HCT116 (cell line): ENCODE data around the gene PAFAH1B1. TPM values are rescaled to one million over a fixed set of nuclear protein-coding genes. Genes with fewer than 3 reads are reported as not detected.
"Not testable (repeated sequence)": the region's sequence is repeated elsewhere in the genome, so short reads cannot be mapped to it uniquely, and the experiment has no call there.

Experiments used
- ATAC-seq: fragments of 200-7000 bp; cut with Tn5 transposase; 2 replicates; pipeline ENCODE4 v1.9.1; 2020; ENCODE audit warnings: mild to moderate bottlenecking, moderate library complexity
- BruUV-seq: library from RNA; stranded (reverse); fragments of 400-500 nt; replicated peaks from 2 replicates; lab custom pipeline; 2021; lab: Mats Ljungman, UMichigan
- CTCF ChIA-PET: fragments of 300-600 bp; sonication (Branson Sonifier 250); formaldehyde crosslinking; loops from one replicate; lab custom pipeline; 2021; ENCODE audit warnings: antibody characterized with exemption; lab: Charles Lee
- POLR2A ChIA-PET: fragments of 300-600, 350-600 bp; sonication (Branson Sonifier 250); formaldehyde crosslinking; loops from one replicate; lab custom pipeline; 2021; ENCODE audit warnings: antibody characterized with exemption; lab: Charles Lee
- RAD21 ChIA-PET, 2 experiments: fragments of 300-600 bp; sonication (Branson Sonifier 250); formaldehyde crosslinking; loops; one replicate each; lab custom pipeline; 2023; ENCODE audit warnings: low total read pairs in 2 of 2; ENCODE audit not compliant: uncharacterized antibody in 2 of 2, unreplicated experiment in 2 of 2, low non-redundant PET in 1 of 2; lab: Charles Lee
- DNase-seq: peaks from one replicate; pipeline ENCODE4 v3.0.0-alpha.2; 2010; ENCODE audit warnings: low read depth, low spot score
- H2AFZ ChIP-seq: fragments of 200-600 bp; shearing (Covaris generic), sonication (generic); 2 replicates; pipeline ENCODE4 v1.6.1; 2017; ENCODE audit warnings: low read depth, mixed run types, mixed read lengths, antibody characterized with exemption, low read length; ENCODE audit not compliant: poor library complexity, severe bottlenecking
- H3K27ac ChIP-seq: 2 replicates; pipeline ENCODE4 v1.5.1; 2012; ENCODE audit warnings: low read depth, low read length
- H3K27me3 ChIP-seq: fragments of 200-600 bp; sonication (generic); 2 replicates; pipeline ENCODE4 v1.6.1; 2016; ENCODE audit warnings: mixed run types, low read length, mixed read lengths; ENCODE audit not compliant: insufficient read depth
- H3K36me3 ChIP-seq, 2 experiments: fragments of 200-500 bp in 1 of 2; fragments of 200-600 bp in 1 of 2; sonication (Bioruptor generic) in 1 of 2; sonication (generic) in 1 of 2; 2 replicates each; pipeline versions ENCODE4 v1.5.1 to v1.6.1; 2014 to 2016; ENCODE audit warnings: low read length in 2 of 2, inconsistent platforms in 1 of 2, mixed read lengths in 1 of 2, mixed run types in 1 of 2; ENCODE audit not compliant: insufficient read depth in 2 of 2, control insufficient read depth in 1 of 2
- H3K4me1 ChIP-seq, 2 experiments: fragments of 200-600 bp in 1 of 2; sonication (generic) in 1 of 2; 2 replicates each; pipeline versions ENCODE4 v1.5.1 to v1.6.1; 2012 to 2017; ENCODE audit warnings: low read length in 2 of 2, inconsistent platforms in 1 of 2, mild to moderate bottlenecking in 1 of 2, mixed read lengths in 1 of 2, mixed run types in 1 of 2, moderate library complexity in 1 of 2; ENCODE audit not compliant: insufficient read depth in 2 of 2, control insufficient read depth in 1 of 2
- H3K4me2 ChIP-seq: fragments of 200-600 bp; sonication (generic); 2 replicates; pipeline ENCODE4 v1.6.1; 2017; ENCODE audit warnings: mixed run types, low read length, mixed read lengths
- H3K4me3 ChIP-seq, 2 experiments: fragments of 200-600 bp in 1 of 2; sonication (generic) in 1 of 2; replicated peaks in 1 of 2; 2 replicates each; pipeline ENCODE4 v1.5.1; 2011 to 2016; ENCODE audit warnings: low read length in 2 of 2, control low read depth in 1 of 2, low read depth in 1 of 2, mild to moderate bottlenecking in 1 of 2, mixed read lengths in 1 of 2, mixed run types in 1 of 2
- H3K79me2 ChIP-seq: fragments of 200-600 bp; sonication (generic); 2 replicates; pipeline ENCODE4 v1.6.1; 2017; ENCODE audit warnings: mild to moderate bottlenecking, mixed run types, low read length, moderate library complexity, mixed read lengths; ENCODE audit not compliant: insufficient read depth
- H3K9ac ChIP-seq: fragments of 200-600 bp; sonication (generic); 2 replicates; pipeline ENCODE4 v1.6.1; 2016; ENCODE audit warnings: low read length, mixed read lengths
- H3K9me2 ChIP-seq: fragments of 200-600 bp; sonication (generic), shearing (Covaris generic); 2 replicates; pipeline ENCODE4 v1.6.1; 2017; ENCODE audit warnings: mixed run types, mild to moderate bottlenecking, moderate library complexity; ENCODE audit not compliant: insufficient read depth
- H3K9me3 ChIP-seq, 2 experiments: fragments of 200-500 bp in 1 of 2; fragments of 200-600 bp in 1 of 2; sonication (Bioruptor generic) in 1 of 2; sonication (generic) in 1 of 2; 2 replicates each; pipeline ENCODE4 v1.6.1; 2014 to 2017; ENCODE audit warnings: low read length in 2 of 2, mixed read lengths in 2 of 2, inconsistent platforms in 1 of 2, low read depth in 1 of 2, mild to moderate bottlenecking in 1 of 2, mixed run types in 1 of 2, moderate library complexity in 1 of 2; ENCODE audit not compliant: control insufficient read depth in 1 of 2, insufficient read depth in 1 of 2
- H4K20me1 ChIP-seq: fragments of 200-600 bp; sonication (generic), shearing (Covaris generic); 2 replicates; pipeline ENCODE4 v1.6.1; 2017; ENCODE audit warnings: mixed run types, mild to moderate bottlenecking, moderate library complexity; ENCODE audit not compliant: insufficient read depth
- ATF3 ChIP-seq: IDR thresholded peaks from 2 replicates; pipeline ENCODE4 v1.6.1; 2012
- CBX3 ChIP-seq: IDR thresholded peaks from 2 replicates; pipeline ENCODE4 v1.6.1; 2012; ENCODE audit warnings: low read depth
- CEBPB ChIP-seq: IDR thresholded peaks from 2 replicates; pipeline ENCODE4 v1.6.1; 2012; ENCODE audit warnings: low read depth
- EGR1 ChIP-seq: IDR thresholded peaks from 2 replicates; pipeline ENCODE4 v1.6.1; 2012; ENCODE audit warnings: low read depth
- ELF1 ChIP-seq: IDR thresholded peaks from 2 replicates; pipeline ENCODE4 v1.6.1; 2012; ENCODE audit warnings: low read depth, borderline replicate concordance
- EZH2phosphoT487 ChIP-seq: fragments of 200-600 bp; IDR thresholded peaks from 2 replicates; pipeline ENCODE4 v1.6.1; 2018; ENCODE audit warnings: antibody characterized with exemption, borderline replicate concordance
- JUND ChIP-seq: IDR thresholded peaks from 2 replicates; pipeline ENCODE4 v1.6.1; 2012
- MAX ChIP-seq: IDR thresholded peaks from 2 replicates; pipeline ENCODE4 v1.6.1; 2012
- POLR2A ChIP-seq: IDR thresholded peaks from 2 replicates; pipeline ENCODE4 v1.7.0; 2011; ENCODE audit warnings: borderline replicate concordance; ENCODE audit not compliant: insufficient read depth, insufficient read length; ENCODE audit errors: extremely low read depth
- POLR2AphosphoS5 ChIP-seq: IDR thresholded peaks from 2 replicates; pipeline ENCODE4 v1.6.1; 2011; ENCODE audit warnings: mild to moderate bottlenecking, low read depth, low read length, moderate library complexity
- RAD21 ChIP-seq: IDR thresholded peaks from 2 replicates; pipeline ENCODE4 v1.6.1; 2012; ENCODE audit warnings: low read depth, mild to moderate bottlenecking
- SIN3A ChIP-seq: IDR thresholded peaks from 2 replicates; pipeline ENCODE4 v1.6.1; 2012; ENCODE audit warnings: low read depth
- SP1 ChIP-seq: IDR thresholded peaks from 2 replicates; pipeline ENCODE4 v1.6.1; 2012; ENCODE audit warnings: low read depth
- SRF ChIP-seq: IDR thresholded peaks from 2 replicates; pipeline ENCODE4 v1.6.1; 2012; ENCODE audit warnings: low read depth
- TCF7L2 ChIP-seq: IDR thresholded peaks from 2 replicates; pipeline ENCODE4 v1.7.0; 2011; ENCODE audit warnings: borderline replicate concordance, inconsistent platforms; ENCODE audit not compliant: insufficient read depth, insufficient read length; ENCODE audit errors: extremely low read depth
- YY1 ChIP-seq: IDR thresholded peaks from 2 replicates; pipeline ENCODE4 v1.6.1; 2011; ENCODE audit warnings: low read length, low read depth, moderate library complexity, mild to moderate bottlenecking; ENCODE audit not compliant: insufficient replicate concordance; ENCODE audit errors: extremely low read depth
- ZFX ChIP-seq: fragments of 450-650 bp; IDR thresholded peaks from 2 replicates; pipeline ENCODE4 v1.6.1; 2017
- intact Hi-C: fragments of 100-400 bp; cut with micrococcal nuclease; formaldehyde crosslinking; loops from 2 replicates; pipeline ENCODE4 v1.10.0; 2022
- total RNA-seq: library from RNA; stranded (reverse); gene quantifications from one replicate; pipeline ENCODE4 v1.2.1, GENCODE V29; 2021; ENCODE audit not compliant: unreplicated experiment
- TF ChIP-seq, protein P1 (sequence below): IDR thresholded peaks from 2 replicates; pipeline ENCODE4 v1.6.1; 2012; ENCODE audit warnings: low read depth

The PAFAH1B1 gene
- total RNA-seq, 1 experiment from 2014 or later, result 113 TPM

GRCh38 chr17:2699216-2699805 lies 105.9 kb downstream of the PAFAH1B1 start:
- H3K27me3 ChIP-seq, H3K4me3 ChIP-seq, H3K27ac ChIP-seq, POLR2A ChIA-PET, RAD21 ChIA-PET, DNase-seq, intact Hi-C loops, BruUV-seq, H3K4me2 ChIP-seq, H3K9me3 ChIP-seq, H3K9ac ChIP-seq, H4K20me1 ChIP-seq, H3K4me1 ChIP-seq, H3K9me2 ChIP-seq, ATAC-seq, CTCF ChIA-PET, H2AFZ ChIP-seq: not testable (repeated sequence)
- H3K36me3 ChIP-seq, result peaks cover 24 to 51% of the 10 kb centered on the region in 2 experiments
- H3K79me2 ChIP-seq, result peaks cover 14% of the 10 kb centered on the region; the same call in 1 of the 2 replicates

DNA sequence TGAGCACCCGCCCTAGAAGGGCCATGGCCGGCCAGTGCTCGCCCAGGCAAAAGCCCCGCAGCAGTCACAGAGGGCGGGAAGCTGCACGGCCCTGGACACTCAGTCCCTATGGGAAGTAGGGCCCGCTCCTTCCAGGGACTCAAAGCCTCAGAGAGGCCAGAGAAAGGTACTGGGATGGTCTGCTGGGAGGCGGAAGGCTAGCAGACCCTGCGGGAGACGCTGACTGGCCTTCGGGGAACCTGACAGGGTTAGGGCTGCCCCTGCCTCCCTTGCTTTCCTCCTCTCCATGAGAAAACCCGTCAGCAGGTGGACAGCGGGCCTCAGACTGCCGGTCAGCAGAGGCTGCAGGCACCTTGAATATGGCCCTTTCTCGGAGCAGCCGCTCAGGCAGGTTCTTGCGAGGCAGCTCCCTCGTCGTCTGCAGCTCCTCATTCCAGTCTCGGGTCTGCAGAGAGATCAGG lies 106.6 kb downstream of the PAFAH1B1 start:
- Histone ChIP-seq H3K79me2 (peaks cover 22% of the 10 kb centered on the region), H3K36me3 (peaks cover 24 to 54% of the 10 kb centered on the region in 2 experiments), H3K27me3 (no peaks in the 10 kb centered on the region), H3K9me2 (no peaks in the 10 kb centered on the region), H4K20me1 (no peaks in the 10 kb centered on the region), H3K4me1 (no peaks in the 10 kb centered on the region), H3K4me2 (no peak overlapping the region), H3K9me3 (no peaks in the 10 kb centered on the region), H3K9ac (no peak overlapping the region), H3K27ac (no peak overlapping the region), H2AFZ (no peak overlapping the region), H3K4me3 (no peak overlapping the region)
- ChIA-PET RAD21 (no interaction called here), POLR2A (no interaction called here), CTCF (no interaction called here)
- intact Hi-C loops, result no loop called here
- DNase-seq, result no peak
- BruUV-seq, result no TSS peak
- no peak for ATAC-seq
- TF ChIP-seq ATF3 (no peak), POLR2A (no peak), CEBPB (no peak), CBX3 (no peak), SP1 (no peak), ZFX (no peak), ELF1 (no peak), TCF7L2 (no peak), RAD21 (no peak), JUND (no peak), EGR1 (no peak), SIN3A (no peak), YY1 (no peak), MAX (no peak), SRF (no peak), POLR2AphosphoS5 (no peak), EZH2phosphoT487 (no peak)
- TF ChIP-seq, protein P1, sequence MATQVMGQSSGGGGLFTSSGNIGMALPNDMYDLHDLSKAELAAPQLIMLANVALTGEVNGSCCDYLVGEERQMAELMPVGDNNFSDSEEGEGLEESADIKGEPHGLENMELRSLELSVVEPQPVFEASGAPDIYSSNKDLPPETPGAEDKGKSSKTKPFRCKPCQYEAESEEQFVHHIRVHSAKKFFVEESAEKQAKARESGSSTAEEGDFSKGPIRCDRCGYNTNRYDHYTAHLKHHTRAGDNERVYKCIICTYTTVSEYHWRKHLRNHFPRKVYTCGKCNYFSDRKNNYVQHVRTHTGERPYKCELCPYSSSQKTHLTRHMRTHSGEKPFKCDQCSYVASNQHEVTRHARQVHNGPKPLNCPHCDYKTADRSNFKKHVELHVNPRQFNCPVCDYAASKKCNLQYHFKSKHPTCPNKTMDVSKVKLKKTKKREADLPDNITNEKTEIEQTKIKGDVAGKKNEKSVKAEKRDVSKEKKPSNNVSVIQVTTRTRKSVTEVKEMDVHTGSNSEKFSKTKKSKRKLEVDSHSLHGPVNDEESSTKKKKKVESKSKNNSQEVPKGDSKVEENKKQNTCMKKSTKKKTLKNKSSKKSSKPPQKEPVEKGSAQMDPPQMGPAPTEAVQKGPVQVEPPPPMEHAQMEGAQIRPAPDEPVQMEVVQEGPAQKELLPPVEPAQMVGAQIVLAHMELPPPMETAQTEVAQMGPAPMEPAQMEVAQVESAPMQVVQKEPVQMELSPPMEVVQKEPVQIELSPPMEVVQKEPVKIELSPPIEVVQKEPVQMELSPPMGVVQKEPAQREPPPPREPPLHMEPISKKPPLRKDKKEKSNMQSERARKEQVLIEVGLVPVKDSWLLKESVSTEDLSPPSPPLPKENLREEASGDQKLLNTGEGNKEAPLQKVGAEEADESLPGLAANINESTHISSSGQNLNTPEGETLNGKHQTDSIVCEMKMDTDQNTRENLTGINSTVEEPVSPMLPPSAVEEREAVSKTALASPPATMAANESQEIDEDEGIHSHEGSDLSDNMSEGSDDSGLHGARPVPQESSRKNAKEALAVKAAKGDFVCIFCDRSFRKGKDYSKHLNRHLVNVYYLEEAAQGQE, result no peak
